ENCODE data around the gene PIAS4. TPM values are rescaled to one million over a fixed set of nuclear protein-coding genes. Genes with fewer than 3 reads are reported as not detected.

PIAS4 gene, protein sequence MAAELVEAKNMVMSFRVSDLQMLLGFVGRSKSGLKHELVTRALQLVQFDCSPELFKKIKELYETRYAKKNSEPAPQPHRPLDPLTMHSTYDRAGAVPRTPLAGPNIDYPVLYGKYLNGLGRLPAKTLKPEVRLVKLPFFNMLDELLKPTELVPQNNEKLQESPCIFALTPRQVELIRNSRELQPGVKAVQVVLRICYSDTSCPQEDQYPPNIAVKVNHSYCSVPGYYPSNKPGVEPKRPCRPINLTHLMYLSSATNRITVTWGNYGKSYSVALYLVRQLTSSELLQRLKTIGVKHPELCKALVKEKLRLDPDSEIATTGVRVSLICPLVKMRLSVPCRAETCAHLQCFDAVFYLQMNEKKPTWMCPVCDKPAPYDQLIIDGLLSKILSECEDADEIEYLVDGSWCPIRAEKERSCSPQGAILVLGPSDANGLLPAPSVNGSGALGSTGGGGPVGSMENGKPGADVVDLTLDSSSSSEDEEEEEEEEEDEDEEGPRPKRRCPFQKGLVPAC
- total RNA-seq, result 47.9 to 50.1 TPM (median 48.0 TPM) in 3 replicates

GRCh38 chr19:4007021-4007835 is at the start of gene PIAS4:
PIAS4 (plus strand) TSS chr19:4007736; CDS start chr19:4007761, 25 bp downstream.
- Mint-ChIP-seq H3K9me3 (no peaks in the 10 kb centered on the region), H3K4me1 (peaks cover 30% of the 10 kb centered on the region), H3K36me3 (no peaks in the 10 kb centered on the region), H3K27me3 (ENCODE audit: low read depth) (no peaks in the 10 kb centered on the region), H3K27ac (peak within 1 kb of the TSS; percentile 83), H3K4me3 (peak within 1 kb of the TSS; percentile 77)
- peak; percentile 95 to 97 for DNase-seq (ENCODE audit: low spot score in 2 of 2, unreplicated experiment in 2 of 2)
- TF ChIP-seq, protein P1, sequence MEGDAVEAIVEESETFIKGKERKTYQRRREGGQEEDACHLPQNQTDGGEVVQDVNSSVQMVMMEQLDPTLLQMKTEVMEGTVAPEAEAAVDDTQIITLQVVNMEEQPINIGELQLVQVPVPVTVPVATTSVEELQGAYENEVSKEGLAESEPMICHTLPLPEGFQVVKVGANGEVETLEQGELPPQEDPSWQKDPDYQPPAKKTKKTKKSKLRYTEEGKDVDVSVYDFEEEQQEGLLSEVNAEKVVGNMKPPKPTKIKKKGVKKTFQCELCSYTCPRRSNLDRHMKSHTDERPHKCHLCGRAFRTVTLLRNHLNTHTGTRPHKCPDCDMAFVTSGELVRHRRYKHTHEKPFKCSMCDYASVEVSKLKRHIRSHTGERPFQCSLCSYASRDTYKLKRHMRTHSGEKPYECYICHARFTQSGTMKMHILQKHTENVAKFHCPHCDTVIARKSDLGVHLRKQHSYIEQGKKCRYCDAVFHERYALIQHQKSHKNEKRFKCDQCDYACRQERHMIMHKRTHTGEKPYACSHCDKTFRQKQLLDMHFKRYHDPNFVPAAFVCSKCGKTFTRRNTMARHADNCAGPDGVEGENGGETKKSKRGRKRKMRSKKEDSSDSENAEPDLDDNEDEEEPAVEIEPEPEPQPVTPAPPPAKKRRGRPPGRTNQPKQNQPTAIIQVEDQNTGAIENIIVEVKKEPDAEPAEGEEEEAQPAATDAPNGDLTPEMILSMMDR (IDR thresholded peaks at IDR 0.05; ENCODE audit: unreplicated experiment), result no peak

DNA sequence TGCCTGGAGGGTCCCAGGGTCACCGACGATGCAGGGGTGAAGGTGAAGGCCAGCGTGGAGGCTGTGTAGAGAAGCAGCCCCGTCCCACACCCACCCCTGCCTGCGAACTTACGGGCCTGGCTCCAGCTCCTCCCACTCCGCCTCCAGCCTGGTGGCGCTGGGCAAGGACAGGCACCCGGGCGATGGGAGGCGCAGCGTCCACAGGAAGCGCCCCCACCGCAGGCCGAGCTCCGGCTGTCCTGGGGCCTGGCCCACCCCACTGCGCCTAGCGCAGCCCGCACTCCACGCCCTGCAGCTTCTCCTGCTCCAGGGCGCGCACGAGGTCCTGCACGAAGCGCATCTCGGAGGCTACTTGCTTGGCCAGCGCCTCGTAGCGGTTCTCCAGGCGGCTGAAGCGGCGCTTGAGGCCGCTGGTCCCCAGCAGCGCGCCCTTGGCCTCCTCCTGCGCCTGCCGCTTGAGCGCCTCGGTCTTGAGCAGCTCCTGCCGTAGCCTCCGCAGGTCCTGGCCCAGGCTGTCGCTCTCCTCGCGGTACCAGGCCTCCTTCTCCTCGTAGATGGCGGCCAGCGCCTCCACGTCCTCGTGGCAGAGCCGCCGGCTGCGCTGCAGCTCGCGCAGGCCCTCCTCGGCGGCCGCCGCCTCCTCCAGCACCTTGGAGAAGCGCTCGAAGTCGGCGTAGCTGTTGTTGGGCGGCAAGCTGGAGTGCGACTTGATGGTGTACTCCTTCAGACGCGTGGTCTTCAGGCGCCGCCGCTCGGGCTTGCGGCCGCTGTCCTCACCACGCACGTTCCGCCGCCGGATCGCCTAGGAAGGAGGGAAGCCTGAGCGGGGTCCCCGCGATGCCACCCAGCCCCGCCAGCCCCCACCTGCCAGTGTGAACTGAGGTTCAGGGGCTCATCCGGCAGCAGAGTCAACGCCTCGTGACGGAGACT is 48.4 kb upstream of the PIAS4 start:
- TF ChIP-seq, protein P1 (IDR thresholded peaks at IDR 0.05; ENCODE audit: unreplicated experiment), result no peak

GRCh38 chr19:3959766-3960131 is 47.8 kb upstream of the PIAS4 start:
- no peaks in the 10 kb centered on the region for H3K4me1 Mint-ChIP-seq
- H3K9me3 Mint-ChIP-seq, result no peaks in the 10 kb centered on the region
- H3K27me3 Mint-ChIP-seq (ENCODE audit: low read depth), result no peaks in the 10 kb centered on the region
- H3K36me3 Mint-ChIP-seq, result peaks cover 16% of the 10 kb centered on the region
- DNase-seq (ENCODE audit: low spot score in 2 of 2, unreplicated experiment in 2 of 2), result no peak
- H3K27ac Mint-ChIP-seq, result no peak overlapping the region
- H3K4me3 Mint-ChIP-seq, result no peak overlapping the region
- TF ChIP-seq, protein P1 (IDR thresholded peaks at IDR 0.05; ENCODE audit: unreplicated experiment), result no peak

More for the DNA sequence above, 48.4 kb upstream of the PIAS4 start:
- no peak for DNase-seq (ENCODE audit: low spot score in 2 of 2, unreplicated experiment in 2 of 2)
- Mint-ChIP-seq H3K36me3 (peaks cover 16% of the 10 kb centered on the region), H3K27ac (no peak overlapping the region), H3K9me3 (no peaks in the 10 kb centered on the region), H3K4me1 (no peaks in the 10 kb centered on the region), H3K27me3 (ENCODE audit: low read depth) (no peaks in the 10 kb centered on the region), H3K4me3 (no peak overlapping the region)

DNA sequence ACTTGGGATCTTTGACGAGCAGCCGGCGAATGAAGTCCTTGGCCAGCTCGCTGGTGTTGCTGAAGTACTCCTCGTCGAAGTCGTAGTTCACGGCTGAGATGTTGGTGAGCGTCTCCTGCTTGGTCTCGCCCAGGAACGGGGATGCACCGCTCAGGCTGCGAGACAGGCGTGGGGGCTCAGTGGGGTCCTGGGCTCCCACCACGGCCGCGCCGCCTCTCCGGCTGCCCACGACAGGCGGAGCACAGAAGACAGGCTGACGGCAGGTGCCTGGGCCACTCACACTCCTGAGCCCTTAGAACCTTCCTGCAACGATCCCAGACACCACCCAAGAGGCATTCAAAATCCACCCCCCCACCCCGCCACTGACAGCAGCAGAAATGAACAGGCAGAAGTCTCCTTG is 46.5 kb upstream of the PIAS4 start:
- H3K4me3 Mint-ChIP-seq, result no peak overlapping the region
- peaks cover 18% of the 10 kb centered on the region for H3K36me3 Mint-ChIP-seq
- TF ChIP-seq, protein P1 (IDR thresholded peaks at IDR 0.05; ENCODE audit: unreplicated experiment), result no peak
- no peak for DNase-seq (ENCODE audit: low spot score in 2 of 2, unreplicated experiment in 2 of 2)
- no peak overlapping the region for H3K27ac Mint-ChIP-seq
- H3K4me1 Mint-ChIP-seq, result peaks cover 2% of the 10 kb centered on the region
- H3K27me3 Mint-ChIP-seq (ENCODE audit: low read depth), result no peaks in the 10 kb centered on the region
- no peaks in the 10 kb centered on the region for H3K9me3 Mint-ChIP-seq
